Measurements from ENCODE around the gene SLX4IP. TPM values are rescaled to one million over a fixed set of nuclear protein-coding genes. Genes with fewer than 3 reads are reported as not detected.

SLX4IP gene
- total RNA-seq, 1 experiment from 2014 or later: 9.7 TPM

DNA sequence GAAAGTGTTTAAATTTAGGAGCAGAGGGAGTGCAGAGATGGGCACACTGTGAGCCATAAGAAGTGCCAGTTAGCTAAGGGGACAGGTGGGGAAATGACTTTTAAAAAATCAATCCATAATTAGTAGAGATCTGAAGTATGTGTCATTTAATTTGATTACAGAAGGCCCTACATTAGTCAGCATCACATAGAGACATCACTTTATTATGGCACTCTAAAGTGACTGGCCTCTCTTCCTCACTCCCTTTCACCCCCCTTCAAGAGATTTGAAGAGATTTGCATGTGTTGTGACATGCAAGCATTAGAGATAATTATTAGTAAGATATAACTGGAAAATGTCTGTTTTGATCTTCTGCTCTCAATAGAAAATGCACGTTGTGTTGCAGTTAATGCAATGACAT lies 86.7 kb downstream of the SLX4IP start:
- no peaks in the 10 kb centered on the region for H3K9me2 ChIP-seq (replicated peaks; ENCODE audit: insufficient read depth, low read length)
- H2AFZ ChIP-seq (ENCODE audit: low read length): no peak overlapping the region
- H4K20me1 ChIP-seq (ENCODE audit: insufficient read depth, low read depth, low read length): no peaks in the 10 kb centered on the region; the same call in 1 of the 2 replicates
- H3K4me2 ChIP-seq (ENCODE audit: low read depth, low read length, poor library complexity, severe bottlenecking): no peak overlapping the region
- no peak overlapping the region for H3K4me3 ChIP-seq (ENCODE audit: low read length)
- no peaks in the 10 kb centered on the region for H3K27me3 ChIP-seq (ENCODE audit: low read length)
- H3K4me1 ChIP-seq (ENCODE audit: low read length): peaks cover 16% of the 10 kb centered on the region
- H3K9me3 ChIP-seq (ENCODE audit: low read length): no peaks in the 10 kb centered on the region
- H3K79me2 ChIP-seq (ENCODE audit: low read length): peaks cover 53% of the 10 kb centered on the region
- H3K36me3 ChIP-seq (ENCODE audit: insufficient read depth, low read length): no peaks in the 10 kb centered on the region
- H3K27ac ChIP-seq (ENCODE audit: low read length): no peak overlapping the region
- DNase-seq: no peak
- no peak overlapping the region for H3K9ac ChIP-seq (ENCODE audit: low read length)

- Histone ChIP-seq H3K9me3 (ENCODE audit: low read length) (no peaks in the 10 kb centered on the region), H3K4me2 (ENCODE audit: low read depth, low read length, poor library complexity, severe bottlenecking) (no peak overlapping the region)
These were observed 87.2 kb downstream of the SLX4IP start for GRCh38 chr20:10522328-10522727.

DNA sequence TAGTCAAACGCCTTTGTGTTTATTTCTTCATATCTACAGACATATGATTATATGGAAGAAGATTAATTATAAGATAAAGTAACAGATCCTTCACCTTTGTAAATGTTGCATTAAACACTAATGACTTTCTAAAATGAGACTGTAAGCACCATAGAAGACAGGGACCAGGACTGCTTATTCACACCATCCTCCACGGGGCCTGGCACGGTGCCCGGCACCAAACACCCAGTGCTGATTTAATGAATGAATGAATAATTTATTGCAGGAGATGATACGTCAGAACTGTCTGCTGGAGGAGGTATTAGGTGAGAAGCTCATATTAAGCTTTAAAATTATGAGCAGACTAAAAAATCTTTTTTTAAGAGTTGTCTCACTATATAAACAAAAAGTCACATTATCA lies 88.3 kb downstream of the SLX4IP start:
- Histone ChIP-seq H3K36me3 (ENCODE audit: insufficient read depth, low read length) (no peaks in the 10 kb centered on the region), H3K4me2 (ENCODE audit: low read depth, low read length, poor library complexity, severe bottlenecking) (no peak overlapping the region), H3K9me3 (ENCODE audit: low read length) (no peaks in the 10 kb centered on the region), H3K9ac (ENCODE audit: low read length) (no peak overlapping the region), H3K4me1 (ENCODE audit: low read length) (peaks cover 16% of the 10 kb centered on the region), H3K27me3 (ENCODE audit: low read length) (no peaks in the 10 kb centered on the region), H2AFZ (ENCODE audit: low read length) (no peak overlapping the region), H3K4me3 (ENCODE audit: low read length) (no peak overlapping the region), H4K20me1 (ENCODE audit: insufficient read depth, low read depth, low read length) (no peaks in the 10 kb centered on the region; the same call in 1 of the 2 replicates), H3K27ac (ENCODE audit: low read length) (no peak overlapping the region), H3K79me2 (ENCODE audit: low read length) (peaks cover 62% of the 10 kb centered on the region), H3K9me2 (replicated peaks; ENCODE audit: insufficient read depth, low read length) (no peaks in the 10 kb centered on the region)
- DNase-seq: no peak

More at GRCh38 chr20:10522328-10522727, 87.2 kb downstream of the SLX4IP start:
- Histone ChIP-seq H3K36me3 (ENCODE audit: insufficient read depth, low read length) (no peaks in the 10 kb centered on the region), H3K9ac (ENCODE audit: low read length) (no peak overlapping the region), H2AFZ (ENCODE audit: low read length) (no peak overlapping the region), H3K27ac (ENCODE audit: low read length) (no peak overlapping the region), H3K27me3 (ENCODE audit: low read length) (no peaks in the 10 kb centered on the region), H3K79me2 (ENCODE audit: low read length) (peaks cover 58% of the 10 kb centered on the region), H3K4me1 (ENCODE audit: low read length) (peaks cover 16% of the 10 kb centered on the region), H3K4me3 (ENCODE audit: low read length) (no peak overlapping the region), H3K9me2 (replicated peaks; ENCODE audit: insufficient read depth, low read length) (no peaks in the 10 kb centered on the region), H4K20me1 (ENCODE audit: insufficient read depth, low read depth, low read length) (no peaks in the 10 kb centered on the region; the same call in 1 of the 2 replicates)
- DNase-seq: no peak

DNA sequence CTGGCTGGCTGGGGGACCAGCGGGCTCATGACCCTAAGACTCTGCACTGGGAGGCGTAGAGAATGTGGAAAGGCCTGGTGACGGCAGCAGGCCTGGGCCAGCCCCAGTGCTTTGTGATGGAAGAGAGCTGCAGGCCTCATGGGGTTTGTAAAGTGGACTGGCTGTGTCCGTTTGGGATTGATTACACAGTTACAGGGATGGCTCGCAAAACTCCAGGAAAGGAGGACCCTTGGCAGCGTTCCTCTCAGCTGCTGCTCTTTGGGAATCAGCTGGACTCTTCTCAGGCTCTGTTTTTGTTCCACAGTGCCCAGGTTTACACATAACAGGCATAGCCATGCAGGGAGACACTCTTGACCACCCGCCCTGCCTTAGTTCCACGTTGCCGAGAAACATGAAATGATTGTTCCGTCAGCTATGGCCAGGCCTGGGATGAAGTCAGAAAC lies 89.0 kb downstream of the SLX4IP start:
- Histone ChIP-seq H3K36me3 (ENCODE audit: insufficient read depth, low read length) (no peaks in the 10 kb centered on the region), H3K79me2 (ENCODE audit: low read length) (peaks cover 64% of the 10 kb centered on the region), H3K9ac (ENCODE audit: low read length) (no peak overlapping the region), H3K27ac (ENCODE audit: low read length) (no peak overlapping the region), H3K9me2 (replicated peaks; ENCODE audit: insufficient read depth, low read length) (no peaks in the 10 kb centered on the region), H2AFZ (ENCODE audit: low read length) (no peak overlapping the region), H3K9me3 (ENCODE audit: low read length) (no peaks in the 10 kb centered on the region), H3K4me1 (ENCODE audit: low read length) (peaks cover 16% of the 10 kb centered on the region), H3K27me3 (ENCODE audit: low read length) (no peaks in the 10 kb centered on the region), H4K20me1 (ENCODE audit: insufficient read depth, low read depth, low read length) (no peaks in the 10 kb centered on the region; the same call in 1 of the 2 replicates), H3K4me3 (ENCODE audit: low read length) (no peak overlapping the region), H3K4me2 (ENCODE audit: low read depth, low read length, poor library complexity, severe bottlenecking) (no peak overlapping the region)
- DNase-seq: no peak

DNA sequence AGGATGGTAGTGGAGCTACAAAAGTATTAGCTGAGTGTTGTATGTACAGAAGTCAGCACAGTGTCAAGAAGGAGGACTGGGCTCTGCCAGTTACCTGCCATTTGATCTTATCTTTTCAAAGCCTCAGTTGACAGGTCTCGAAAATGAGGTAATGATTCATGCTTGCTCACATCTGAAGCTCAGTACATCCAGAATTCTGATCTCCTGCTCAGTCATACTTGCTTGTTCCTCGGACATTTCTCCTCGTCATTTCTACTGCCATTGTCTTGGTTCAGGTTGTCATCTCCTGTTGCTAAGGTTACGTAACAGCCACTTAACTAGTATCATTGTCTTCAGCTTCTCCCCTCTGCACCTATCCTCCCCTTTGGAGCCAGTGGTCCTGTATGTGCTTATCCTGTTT lies 89.5 kb downstream of the SLX4IP start:
- no peaks in the 10 kb centered on the region; the same call in 1 of the 2 replicates for H4K20me1 ChIP-seq (ENCODE audit: insufficient read depth, low read depth, low read length)
- peaks cover 58% of the 10 kb centered on the region for H3K79me2 ChIP-seq (ENCODE audit: low read length)
- no peaks in the 10 kb centered on the region for H3K27me3 ChIP-seq (ENCODE audit: low read length)
- peaks cover 16% of the 10 kb centered on the region for H3K4me1 ChIP-seq (ENCODE audit: low read length)
- no peak overlapping the region for H2AFZ ChIP-seq (ENCODE audit: low read length)
- H3K9me3 ChIP-seq (ENCODE audit: low read length): no peaks in the 10 kb centered on the region
- H3K4me2 ChIP-seq (ENCODE audit: low read depth, low read length, poor library complexity, severe bottlenecking): no peak overlapping the region
- H3K4me3 ChIP-seq (ENCODE audit: low read length): no peak overlapping the region
- no peaks in the 10 kb centered on the region for H3K36me3 ChIP-seq (ENCODE audit: insufficient read depth, low read length)
- no peaks in the 10 kb centered on the region for H3K9me2 ChIP-seq (replicated peaks; ENCODE audit: insufficient read depth, low read length)
- H3K27ac ChIP-seq (ENCODE audit: low read length): no peak overlapping the region
- no peak overlapping the region for H3K9ac ChIP-seq (ENCODE audit: low read length)
- no peak for DNase-seq

GRCh38 chr20:10527781-10528180 lies 92.7 kb downstream of the SLX4IP start:
- Histone ChIP-seq H2AFZ (ENCODE audit: low read length) (no peak overlapping the region), H3K9ac (ENCODE audit: low read length) (no peak overlapping the region), H3K79me2 (ENCODE audit: low read length) (peaks cover 38% of the 10 kb centered on the region), H4K20me1 (ENCODE audit: insufficient read depth, low read depth, low read length) (no peaks in the 10 kb centered on the region; the same call in 1 of the 2 replicates), H3K4me3 (ENCODE audit: low read length) (no peak overlapping the region), H3K27ac (ENCODE audit: low read length) (no peak overlapping the region), H3K4me1 (ENCODE audit: low read length) (no peaks in the 10 kb centered on the region), H3K9me2 (replicated peaks; ENCODE audit: insufficient read depth, low read length) (no peaks in the 10 kb centered on the region), H3K36me3 (ENCODE audit: insufficient read depth, low read length) (no peaks in the 10 kb centered on the region), H3K27me3 (ENCODE audit: low read length) (no peaks in the 10 kb centered on the region), H3K9me3 (ENCODE audit: low read length) (no peaks in the 10 kb centered on the region), H3K4me2 (ENCODE audit: low read depth, low read length, poor library complexity, severe bottlenecking) (no peak overlapping the region)
- DNase-seq: no peak

DNA sequence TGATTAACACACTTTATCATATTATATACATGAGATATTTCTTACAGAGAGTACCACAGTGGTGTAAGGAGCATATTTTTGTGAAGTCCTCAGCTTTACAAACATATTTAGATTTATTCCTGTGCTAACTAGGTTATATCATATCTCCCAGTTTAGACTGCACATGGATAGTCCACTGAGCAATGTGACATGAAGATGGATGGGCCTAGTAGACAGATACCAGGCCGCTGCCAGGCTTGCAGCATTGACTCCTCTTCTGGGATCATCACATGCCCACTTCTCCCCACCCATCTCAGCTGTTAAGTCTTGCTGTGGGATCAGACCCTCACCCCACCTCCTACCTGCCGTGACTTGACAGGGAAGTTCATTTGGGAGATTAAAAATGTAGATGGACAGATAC lies 95.8 kb downstream of the SLX4IP start:
- Histone ChIP-seq H2AFZ (ENCODE audit: low read length) (no peak overlapping the region), H3K27ac (ENCODE audit: low read length) (no peak overlapping the region), H3K9me3 (ENCODE audit: low read length) (no peaks in the 10 kb centered on the region), H3K36me3 (ENCODE audit: insufficient read depth, low read length) (no peaks in the 10 kb centered on the region), H3K9ac (ENCODE audit: low read length) (no peak overlapping the region), H4K20me1 (ENCODE audit: insufficient read depth, low read depth, low read length) (no peaks in the 10 kb centered on the region; the same call in 1 of the 2 replicates), H3K4me1 (ENCODE audit: low read length) (no peaks in the 10 kb centered on the region), H3K9me2 (replicated peaks; ENCODE audit: insufficient read depth, low read length) (no peaks in the 10 kb centered on the region), H3K4me3 (ENCODE audit: low read length) (no peak overlapping the region), H3K27me3 (ENCODE audit: low read length) (no peaks in the 10 kb centered on the region), H3K79me2 (ENCODE audit: low read length) (peaks cover 21% of the 10 kb centered on the region), H3K4me2 (ENCODE audit: low read depth, low read length, poor library complexity, severe bottlenecking) (no peak overlapping the region)
- DNase-seq: no peak

GRCh38 chr20:10531848-10532247 lies 96.7 kb downstream of the SLX4IP start:
- no peaks in the 10 kb centered on the region for H3K9me3 ChIP-seq (ENCODE audit: low read length)
- no peaks in the 10 kb centered on the region for H3K27me3 ChIP-seq (ENCODE audit: low read length)
- no peaks in the 10 kb centered on the region for H3K9me2 ChIP-seq (replicated peaks; ENCODE audit: insufficient read depth, low read length)
- no peak overlapping the region for H3K4me3 ChIP-seq (ENCODE audit: low read length)
- no peak overlapping the region for H3K9ac ChIP-seq (ENCODE audit: low read length)
- H3K4me2 ChIP-seq (ENCODE audit: low read depth, low read length, poor library complexity, severe bottlenecking): no peak overlapping the region
- DNase-seq: no peak
- H4K20me1 ChIP-seq (ENCODE audit: insufficient read depth, low read depth, low read length): peaks cover 1% of the 10 kb centered on the region; the same call in 1 of the 2 replicates
- H3K79me2 ChIP-seq (ENCODE audit: low read length): peaks cover 17% of the 10 kb centered on the region
- no peak overlapping the region for H2AFZ ChIP-seq (ENCODE audit: low read length)
- H3K27ac ChIP-seq (ENCODE audit: low read length): no peak overlapping the region
- no peaks in the 10 kb centered on the region for H3K36me3 ChIP-seq (ENCODE audit: insufficient read depth, low read length)
- H3K4me1 ChIP-seq (ENCODE audit: low read length): no peaks in the 10 kb centered on the region

All from Karpas-422 (cell line).